ENCODE measurements around the gene MLPH. TPM values are rescaled to one million over a fixed set of nuclear protein-coding genes. Genes with fewer than 3 reads are reported as not detected.

Gene MLPH
- total RNA-seq, 3 donors from 2014 or later = 15.5 to 242 (median 223) TPM

- no peaks in the 10 kb centered on the region for H3K36me3 ChIP-seq
- no peaks in the 10 kb centered on the region for H3K27me3 ChIP-seq
- no peak for TF ChIP-seq POLR2AphosphoS5 (IDR thresholded peaks at IDR 0.05)
- peak in 1 of 3 donors; percentile 9 for TF ChIP-seq CTCF (IDR thresholded peaks at IDR 0.05)
- no peak for DNase-seq (ENCODE audit: low spot score in 2 of 2)
- intact Hi-C loops (cut with DNase I; ENCODE audit: low total_unique reads) = no loop called here
- H3K4me3 ChIP-seq = peak overlapping the region in 1 of 3 donors; percentile 19
- no peaks in the 10 kb centered on the region for H3K9me3 ChIP-seq
- H3K27ac ChIP-seq = peak overlapping the region; percentile 33 to 43
- H3K4me1 ChIP-seq = no peaks in the 10 kb centered on the region
Observed at GRCh38 chr2:237451643-237452469, 35.2 kb upstream of the MLPH start.

GRCh38 chr2:237452861-237453260 is 34.2 kb upstream of the MLPH start:
- intact Hi-C loops (cut with DNase I; ENCODE audit: low total_unique reads) = no loop called here
- Histone ChIP-seq H3K9me3 (no peaks in the 10 kb centered on the region), H3K4me3 (no peak overlapping the region), H3K4me1 (no peaks in the 10 kb centered on the region), H3K36me3 (no peaks in the 10 kb centered on the region), H3K27ac (no peak overlapping the region), H3K27me3 (no peaks in the 10 kb centered on the region)
- DNase-seq (ENCODE audit: low spot score in 2 of 2) = no peak
- TF ChIP-seq POLR2AphosphoS5 (IDR thresholded peaks at IDR 0.05) (no peak), CTCF (IDR thresholded peaks at IDR 0.05) (no peak), POLR2A (IDR thresholded peaks at IDR 0.05) (no peak)

- H3K27ac ChIP-seq = no peak overlapping the region
- DNase-seq (ENCODE audit: low spot score in 2 of 2) = no peak
- no peaks in the 10 kb centered on the region for H3K27me3 ChIP-seq
- intact Hi-C loops (cut with DNase I; ENCODE audit: low total_unique reads) = no loop called here
- H3K4me3 ChIP-seq = no peak overlapping the region
- no peaks in the 10 kb centered on the region for H3K36me3 ChIP-seq
- H3K4me1 ChIP-seq = no peaks in the 10 kb centered on the region
- H3K9me3 ChIP-seq = no peaks in the 10 kb centered on the region
- TF ChIP-seq CTCF (IDR thresholded peaks at IDR 0.05) (no peak), POLR2AphosphoS5 (IDR thresholded peaks at IDR 0.05) (no peak), POLR2A (IDR thresholded peaks at IDR 0.05) (no peak)
Observed at GRCh38 chr2:237453671-237454070, 33.4 kb upstream of the MLPH start.

DNA sequence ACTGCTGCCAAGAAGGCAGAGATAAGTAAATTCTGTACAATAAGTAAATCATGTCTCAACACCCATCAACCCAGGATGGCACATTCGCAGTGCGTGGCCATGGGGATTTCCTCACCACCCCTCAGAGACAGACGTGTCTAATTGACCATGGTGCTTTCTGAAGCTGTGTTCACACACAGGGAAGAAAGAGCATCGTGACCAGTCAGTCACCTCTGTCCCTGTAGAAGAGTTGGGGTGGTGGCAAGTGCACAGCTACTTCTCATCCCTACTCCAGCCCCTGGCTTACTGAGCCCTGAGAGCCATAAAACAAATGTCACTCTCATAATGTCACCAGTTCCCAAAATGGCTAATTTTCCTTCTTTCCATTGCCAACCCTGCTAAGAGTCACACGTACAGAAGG is 31.3 kb upstream of the MLPH start:
- Histone ChIP-seq H3K4me3 (no peak overlapping the region), H3K36me3 (no peaks in the 10 kb centered on the region), H3K27ac (no peak overlapping the region), H3K9me3 (no peaks in the 10 kb centered on the region), H3K27me3 (no peaks in the 10 kb centered on the region), H3K4me1 (no peaks in the 10 kb centered on the region)
- intact Hi-C loops (cut with DNase I; ENCODE audit: low total_unique reads) = no loop called here
- TF ChIP-seq POLR2AphosphoS5 (IDR thresholded peaks at IDR 0.05) (no peak), CTCF (IDR thresholded peaks at IDR 0.05) (no peak), POLR2A (IDR thresholded peaks at IDR 0.05) (no peak)
- DNase-seq (ENCODE audit: low spot score in 2 of 2) = no peak

GRCh38 chr2:237456200-237456843 is 30.7 kb upstream of the MLPH start:
- Histone ChIP-seq H3K27ac (no peak overlapping the region), H3K36me3 (no peaks in the 10 kb centered on the region), H3K4me3 (no peak overlapping the region), H3K9me3 (no peaks in the 10 kb centered on the region), H3K4me1 (no peaks in the 10 kb centered on the region), H3K27me3 (no peaks in the 10 kb centered on the region)
- no peak for TF ChIP-seq POLR2AphosphoS5 (IDR thresholded peaks at IDR 0.05)
- no peak for TF ChIP-seq POLR2A (IDR thresholded peaks at IDR 0.05)
- no peak for TF ChIP-seq CTCF (IDR thresholded peaks at IDR 0.05)
- intact Hi-C loops (cut with DNase I; ENCODE audit: low total_unique reads) = no loop called here
- no peak for DNase-seq (ENCODE audit: low spot score in 2 of 2)

Measured in breast epithelium (tissue), 4 donors.